ENCODE data around the gene OPN1SW. TPM values are rescaled to one million over a fixed set of nuclear protein-coding genes. Genes with fewer than 3 reads are reported as not detected.

OPN1SW gene
- polyA plus RNA-seq, 1 experiment: not detected

DNA sequence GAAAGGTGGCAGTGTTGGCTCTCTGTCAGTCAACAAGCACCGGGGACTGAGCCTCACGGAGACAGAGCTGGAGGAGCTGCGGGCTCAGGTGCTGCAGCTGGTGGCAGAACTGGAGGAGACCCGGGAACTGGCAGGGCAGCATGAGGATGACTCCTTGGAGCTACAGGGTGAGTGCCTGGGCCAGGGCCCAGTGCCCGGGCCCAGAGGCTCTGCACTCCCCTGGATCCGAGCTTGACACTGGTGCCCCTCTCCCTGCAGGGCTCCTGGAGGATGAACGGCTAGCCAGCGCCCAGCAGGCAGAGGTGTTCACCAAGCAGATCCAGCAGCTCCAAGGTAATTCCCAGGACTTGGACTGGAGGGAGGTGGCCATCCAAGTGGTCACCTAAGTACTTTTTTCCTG lies 18.8 kb upstream of the OPN1SW start:
- no peak for DNase-seq (ENCODE audit: low read depth, low spot score)
- peaks cover 6% of the 10 kb centered on the region for H3K27me3 ChIP-seq (ENCODE audit: control insufficient read depth, insufficient read depth, low read length)
- no peak overlapping the region for H3K27ac ChIP-seq (ENCODE audit: low read depth, low read length)
- POLR2A ChIA-PET: no interaction called here
- CTCF ChIA-PET: no interaction called here
- no peaks in the 10 kb centered on the region; the same call in 1 of the 2 replicates for H3K9me3 ChIP-seq (ENCODE audit: control insufficient read depth, insufficient read depth, low read length)
- TF ChIP-seq, protein P1, sequence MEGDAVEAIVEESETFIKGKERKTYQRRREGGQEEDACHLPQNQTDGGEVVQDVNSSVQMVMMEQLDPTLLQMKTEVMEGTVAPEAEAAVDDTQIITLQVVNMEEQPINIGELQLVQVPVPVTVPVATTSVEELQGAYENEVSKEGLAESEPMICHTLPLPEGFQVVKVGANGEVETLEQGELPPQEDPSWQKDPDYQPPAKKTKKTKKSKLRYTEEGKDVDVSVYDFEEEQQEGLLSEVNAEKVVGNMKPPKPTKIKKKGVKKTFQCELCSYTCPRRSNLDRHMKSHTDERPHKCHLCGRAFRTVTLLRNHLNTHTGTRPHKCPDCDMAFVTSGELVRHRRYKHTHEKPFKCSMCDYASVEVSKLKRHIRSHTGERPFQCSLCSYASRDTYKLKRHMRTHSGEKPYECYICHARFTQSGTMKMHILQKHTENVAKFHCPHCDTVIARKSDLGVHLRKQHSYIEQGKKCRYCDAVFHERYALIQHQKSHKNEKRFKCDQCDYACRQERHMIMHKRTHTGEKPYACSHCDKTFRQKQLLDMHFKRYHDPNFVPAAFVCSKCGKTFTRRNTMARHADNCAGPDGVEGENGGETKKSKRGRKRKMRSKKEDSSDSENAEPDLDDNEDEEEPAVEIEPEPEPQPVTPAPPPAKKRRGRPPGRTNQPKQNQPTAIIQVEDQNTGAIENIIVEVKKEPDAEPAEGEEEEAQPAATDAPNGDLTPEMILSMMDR (IDR thresholded peaks at IDR 0.05; ENCODE audit: low read depth, low read length): no peak
- no peak overlapping the region for H3K4me3 ChIP-seq (ENCODE audit: low read depth, low read length)

- Histone ChIP-seq H3K4me3 (ENCODE audit: low read depth, low read length) (no peak overlapping the region), H3K27ac (ENCODE audit: low read depth, low read length) (no peak overlapping the region), H3K9me3 (ENCODE audit: control insufficient read depth, insufficient read depth, low read length) (no peaks in the 10 kb centered on the region; the same call in 1 of the 2 replicates), H3K27me3 (ENCODE audit: control insufficient read depth, insufficient read depth, low read length) (peaks cover 7% of the 10 kb centered on the region)
- POLR2A ChIA-PET: no interaction called here
- DNase-seq (ENCODE audit: low read depth, low spot score): no peak
- CTCF ChIA-PET: no interaction called here
- TF ChIP-seq, protein P1 (IDR thresholded peaks at IDR 0.05; ENCODE audit: low read depth, low read length): no peak
Observed at GRCh38 chr7:128794020-128794419, 18.4 kb upstream of the OPN1SW start.

GRCh38 chr7:128793181-128793547 lies 17.6 kb upstream of the OPN1SW start:
- CTCF ChIA-PET: no interaction called here

GRCh38 chr7:128792471-128793180 lies 17.0 kb upstream of the OPN1SW start:
- no peak for DNase-seq (ENCODE audit: low read depth, low spot score)
- peak overlapping the region; percentile 80 for H3K4me3 ChIP-seq (ENCODE audit: low read depth, low read length)
- POLR2A ChIA-PET: interaction anchor here (0.7 kb wide), 1 partner anchor 39 kb away, joined by 3 read pairs; no protein-coding TSS in a partner anchor
- CTCF ChIA-PET: no interaction called here
- H3K9me3 ChIP-seq (ENCODE audit: control insufficient read depth, insufficient read depth, low read length): no peaks in the 10 kb centered on the region; the same call in 1 of the 2 replicates
- TF ChIP-seq, protein P1 (IDR thresholded peaks at IDR 0.05; ENCODE audit: low read depth, low read length): no peak
- peaks cover 18% of the 10 kb centered on the region for H3K27me3 ChIP-seq (ENCODE audit: control insufficient read depth, insufficient read depth, low read length)
- no peak overlapping the region for H3K27ac ChIP-seq (ENCODE audit: low read depth, low read length)

More at GRCh38 chr7:128793181-128793547, 17.6 kb upstream of the OPN1SW start:
- Histone ChIP-seq H3K27ac (ENCODE audit: low read depth, low read length) (no peak overlapping the region), H3K4me3 (ENCODE audit: low read depth, low read length) (no peak overlapping the region), H3K9me3 (ENCODE audit: control insufficient read depth, insufficient read depth, low read length) (no peaks in the 10 kb centered on the region; the same call in 1 of the 2 replicates), H3K27me3 (ENCODE audit: control insufficient read depth, insufficient read depth, low read length) (peaks cover 15% of the 10 kb centered on the region)
- TF ChIP-seq, protein P1 (IDR thresholded peaks at IDR 0.05; ENCODE audit: low read depth, low read length): no peak
- POLR2A ChIA-PET: no interaction called here
- DNase-seq (ENCODE audit: low read depth, low spot score): no peak

- Histone ChIP-seq H3K27ac (ENCODE audit: low read depth, low read length) (no peak overlapping the region), H3K9me3 (ENCODE audit: control insufficient read depth, insufficient read depth, low read length) (no peaks in the 10 kb centered on the region; the same call in 1 of the 2 replicates), H3K27me3 (ENCODE audit: control insufficient read depth, insufficient read depth, low read length) (peaks cover 18% of the 10 kb centered on the region), H3K4me3 (ENCODE audit: low read depth, low read length) (peak overlapping the region; percentile 80)
- DNase-seq (ENCODE audit: low read depth, low spot score): no peak
- TF ChIP-seq, protein P1 (IDR thresholded peaks at IDR 0.05; ENCODE audit: low read depth, low read length): no peak
- ChIA-PET CTCF (no interaction called here), POLR2A (interaction anchor here (0.7 kb wide), 1 partner anchor 39 kb away, joined by 3 read pairs; no protein-coding TSS in a partner anchor)
Observed at GRCh38 chr7:128791972-128792327, 16.4 kb upstream of the OPN1SW start.

All from AG04450 (cell line).